GM13976 (cell line): ENCODE results near the gene MRAP.

Source experiments
- DNase-seq: peaks from one replicate; pipeline ENCODE4 v3.0.0; 2012; ENCODE audit warnings: low spot score
- CTCF ChIP-seq: IDR thresholded peaks from 2 replicates; pipeline ENCODE4 v1.5.1; 2012; ENCODE audit warnings: borderline replicate concordance, mild to moderate bottlenecking; ENCODE audit not compliant: insufficient read depth; ENCODE audit errors: extremely low read depth, missing control alignments, control extremely low read depth
- in situ Hi-C: fragments of 300-500 bp; cut with MboI; formaldehyde crosslinking; loops from one replicate; pipeline ENCODE4 v1.12.0; 2022; ENCODE audit warnings: low sequenced_read_pairs, mixed read lengths, inconsistent platforms; ENCODE audit not compliant: unreplicated experiment

MRAP gene

DNA sequence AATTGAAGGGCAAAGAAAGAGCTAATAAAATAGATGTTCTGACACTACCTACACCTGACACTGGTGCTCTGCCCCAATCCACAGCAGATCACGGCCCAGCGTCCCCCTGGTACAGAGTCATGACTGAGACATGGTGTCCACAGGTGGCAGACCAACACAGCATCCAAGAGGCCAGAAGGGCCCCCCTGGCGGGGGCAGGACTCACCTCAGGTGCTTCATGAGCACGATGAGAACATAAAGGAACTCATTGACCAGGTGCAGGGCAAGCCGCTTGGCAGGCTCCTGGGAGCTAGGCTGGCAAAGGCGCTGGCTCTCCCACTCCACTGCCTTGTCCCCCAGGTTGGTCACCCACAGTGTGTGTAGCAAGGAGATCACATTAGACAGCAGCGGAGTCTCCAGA, 20.4 kb downstream of the MRAP start:
- in situ Hi-C loops = no loop called here
- no peak for DNase-seq
- no peak for TF ChIP-seq CTCF

DNA sequence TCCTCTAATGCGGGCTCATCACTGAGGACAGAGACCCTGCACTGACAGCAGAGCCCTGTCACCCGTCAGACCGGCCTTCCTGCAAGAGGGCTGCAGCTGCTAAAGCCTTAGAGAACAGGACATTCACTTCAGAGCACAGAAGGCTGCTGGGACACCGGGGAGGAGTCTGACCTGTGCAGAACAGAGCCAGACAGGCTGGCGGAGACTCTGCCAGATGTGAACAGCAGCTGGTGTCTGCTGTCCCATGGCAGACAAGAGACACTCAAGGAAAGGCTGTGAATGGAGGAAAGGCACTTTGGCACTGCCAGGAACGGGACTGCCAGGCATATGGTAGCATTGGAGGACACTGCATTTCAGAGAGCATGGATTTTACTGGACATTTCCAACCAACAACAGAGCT, 21.4 kb downstream of the MRAP start:
- no peak for TF ChIP-seq CTCF
- no peak for DNase-seq
- in situ Hi-C loops = no loop called here

GRCh38 chr21:32320726-32321125, 22.1 kb downstream of the MRAP start:
- TF ChIP-seq CTCF = no peak

GRCh38 chr21:32321480-32321879, 22.8 kb downstream of the MRAP start:
- TF ChIP-seq CTCF = no peak
- DNase-seq = no peak
- in situ Hi-C loops = no loop called here

More at GRCh38 chr21:32320726-32321125, 22.1 kb downstream of the MRAP start:
- in situ Hi-C loops = no loop called here
- no peak for DNase-seq

DNA sequence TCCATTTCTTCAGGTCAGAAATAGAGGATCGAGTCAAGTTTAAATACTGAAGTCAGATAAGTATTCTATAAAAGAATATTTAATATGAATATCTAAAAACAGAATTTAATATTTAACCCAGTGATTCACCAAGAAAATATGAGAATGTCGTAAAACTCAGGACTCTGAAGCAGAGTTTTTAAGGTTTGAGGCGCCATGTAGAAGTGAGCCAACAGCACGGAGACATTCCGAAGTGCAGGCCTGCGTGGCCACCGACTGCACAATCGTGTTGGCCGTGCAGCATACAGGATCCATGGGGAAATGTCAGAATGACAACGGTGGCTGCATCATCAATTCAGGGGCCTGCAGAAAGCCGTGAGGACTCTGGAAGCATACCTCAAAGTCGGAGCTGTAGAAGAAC, 23.4 kb downstream of the MRAP start:
- in situ Hi-C loops = no loop called here
- TF ChIP-seq CTCF = no peak
- no peak for DNase-seq

- no peak for DNase-seq
- in situ Hi-C loops = no loop called here
- no peak for TF ChIP-seq CTCF
These were observed 24.0 kb downstream of the MRAP start for GRCh38 chr21:32322676-32323075.

DNA sequence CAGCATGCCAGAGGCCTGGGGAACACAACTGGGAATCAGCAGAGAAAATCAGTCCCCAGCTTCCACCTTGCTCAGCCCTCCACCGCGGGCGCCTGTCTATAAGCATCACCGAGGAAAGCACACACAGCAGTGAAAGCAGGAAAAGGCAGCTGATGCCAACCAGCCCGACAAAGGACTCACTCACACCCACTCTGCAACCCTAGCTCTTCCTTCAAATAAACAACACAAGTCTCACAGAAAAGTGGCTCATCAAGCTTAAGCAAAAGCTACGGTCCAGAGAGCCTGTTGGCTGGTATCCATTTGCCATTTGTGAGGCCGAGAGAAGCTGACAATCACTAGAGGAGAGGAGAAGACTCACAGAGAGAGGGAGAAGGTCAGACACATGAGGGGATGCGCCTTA, 27.1 kb downstream of the MRAP start:
- no peak for DNase-seq
- no peak for TF ChIP-seq CTCF
- in situ Hi-C loops = no loop called here
